Measurements from ENCODE around the gene SHC2.

Gene SHC2

DNA sequence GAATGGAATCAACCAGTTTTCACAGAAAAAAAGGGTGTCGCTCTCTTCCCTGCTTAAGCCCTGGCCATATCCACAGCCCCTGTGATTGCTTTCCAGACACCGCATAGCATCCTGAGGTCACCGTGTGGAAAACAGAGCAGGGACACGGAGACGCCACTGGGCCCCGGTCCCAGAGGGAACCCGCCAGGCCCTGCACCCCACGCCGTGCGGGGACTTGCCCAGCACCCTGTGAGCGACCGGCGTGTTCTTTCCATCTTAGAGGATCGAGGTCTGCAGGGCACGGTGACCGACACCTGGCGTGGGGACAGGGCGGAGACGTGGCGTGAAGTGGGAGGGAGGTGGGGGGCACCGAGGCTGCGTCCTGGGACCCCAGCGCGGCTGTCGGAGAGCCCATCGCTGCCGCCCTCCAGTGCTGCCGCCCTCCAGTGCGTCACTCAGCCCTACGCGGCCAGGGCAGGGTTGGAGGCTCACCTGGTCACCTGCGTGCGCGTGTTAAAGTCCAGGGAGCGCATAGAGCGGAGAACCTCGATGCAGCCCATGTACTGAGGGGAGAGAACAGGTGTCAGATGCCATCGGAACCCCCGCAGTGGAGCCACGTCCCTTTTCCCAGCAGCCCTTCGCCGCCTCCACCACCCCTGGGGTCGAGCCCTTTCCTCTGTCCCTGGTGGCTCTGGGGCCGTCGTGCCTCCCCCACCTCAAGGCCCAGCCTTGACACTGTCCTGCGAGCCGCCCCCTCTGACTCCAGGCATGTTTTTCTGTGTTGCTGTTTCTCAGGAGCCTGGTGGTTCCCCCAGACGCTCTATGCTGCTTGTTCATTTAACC lies 20.2 kb downstream of the SHC2 start:
- TF ChIP-seq ISL1 (CRISPR knock-in tag; IDR thresholded peaks at IDR 0.05) = no peak
- TF ChIP-seq SNAI2 (CRISPR knock-in tag; IDR thresholded peaks at IDR 0.05) = no peak
- no peak for TF ChIP-seq ZNF8 (CRISPR knock-in tag; IDR thresholded peaks at IDR 0.05)
- no peak for ATAC-seq

DNA sequence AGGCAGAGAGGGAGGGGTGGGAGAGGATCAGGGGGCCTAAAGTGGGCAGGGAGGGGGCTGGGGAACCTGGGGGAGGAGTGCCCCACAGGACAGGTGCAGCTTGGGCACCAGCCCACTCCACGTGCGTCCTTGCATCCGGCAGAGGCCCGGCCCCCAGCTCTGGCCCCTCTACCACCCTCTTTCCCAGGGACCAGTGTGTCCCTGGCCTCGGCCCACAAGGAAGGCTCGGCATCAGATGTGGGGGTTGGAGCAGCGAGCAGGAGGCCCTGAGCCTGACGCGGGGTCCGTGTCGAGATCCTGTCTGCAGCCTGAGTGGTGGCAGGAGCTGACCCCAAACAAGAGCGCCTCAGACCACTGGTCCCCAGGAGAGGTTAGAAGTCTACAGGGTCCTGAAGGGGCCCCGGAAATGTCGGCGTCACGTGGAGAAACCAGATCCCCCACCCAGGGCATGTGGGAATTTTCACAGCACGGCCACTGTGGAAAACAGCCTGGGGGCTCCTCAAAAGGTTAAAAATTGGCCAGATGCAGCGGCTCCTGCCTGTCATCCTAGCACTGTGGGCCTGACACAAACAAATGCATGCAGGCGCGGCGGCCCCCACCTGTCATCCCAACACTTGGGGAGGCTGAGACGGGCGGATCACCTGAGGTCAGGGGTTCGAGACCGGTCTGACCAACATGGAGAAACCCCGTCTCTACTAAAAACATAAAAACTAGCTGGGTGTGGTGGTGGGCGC lies 21.5 kb downstream of the SHC2 start:
- ATAC-seq = no peak
- no peak for TF ChIP-seq PPARA (CRISPR knock-in tag; IDR thresholded peaks at IDR 0.05; ENCODE audit: borderline replicate concordance)
- TF ChIP-seq ZC3H10 (CRISPR knock-in tag; IDR thresholded peaks at IDR 0.05) = no peak
- no peak for TF ChIP-seq ZFP30 (CRISPR knock-in tag; IDR thresholded peaks at IDR 0.05)
- no peak for TF ChIP-seq OSR1 (CRISPR knock-in tag; IDR thresholded peaks at IDR 0.05)
- TF ChIP-seq CSDC2 (CRISPR knock-in tag; IDR thresholded peaks at IDR 0.05) = no peak
- no peak for TF ChIP-seq PATZ1 (CRISPR knock-in tag; IDR thresholded peaks at IDR 0.05; ENCODE audit: borderline replicate concordance)
- no peak for TF ChIP-seq TSHZ2 (CRISPR knock-in tag; IDR thresholded peaks at IDR 0.05)

DNA sequence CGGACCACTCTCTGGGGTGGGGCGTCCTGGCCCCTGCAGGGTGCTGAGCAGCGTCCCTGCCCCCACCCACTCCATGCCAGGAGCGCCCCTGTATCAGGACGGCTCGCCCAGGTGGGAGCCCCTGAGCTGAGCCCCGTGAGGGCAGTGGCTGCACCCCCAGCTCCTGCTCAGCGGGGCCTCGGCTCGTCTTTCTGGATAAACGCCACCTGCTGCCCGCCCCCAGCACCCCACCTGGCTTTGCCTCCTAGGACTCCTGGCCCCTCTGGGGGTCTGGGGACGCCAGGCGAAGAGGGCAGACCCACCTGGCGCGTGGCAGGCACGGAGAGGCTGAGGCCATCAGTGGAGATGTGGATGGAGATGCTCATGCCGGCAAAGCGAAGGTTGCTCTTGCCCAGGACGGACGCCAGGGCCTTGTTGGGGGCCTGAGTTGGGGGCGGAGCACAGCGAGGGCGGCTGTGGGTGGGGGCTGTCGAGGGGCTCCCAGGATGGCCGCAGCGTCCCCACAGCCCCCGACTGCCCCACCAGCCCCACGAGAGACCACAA lies 22.3 kb downstream of the SHC2 start:
- no peak for ATAC-seq
- TF ChIP-seq TOX (CRISPR knock-in tag; IDR thresholded peaks at IDR 0.05; ENCODE audit: borderline replicate concordance) = no peak
- no peak for TF ChIP-seq ISL1 (CRISPR knock-in tag; IDR thresholded peaks at IDR 0.05)
- TF ChIP-seq TCF4 (CRISPR knock-in tag; IDR thresholded peaks at IDR 0.05; ENCODE audit: borderline replicate concordance) = no peak
- TF ChIP-seq PATZ1 (CRISPR knock-in tag; IDR thresholded peaks at IDR 0.05; ENCODE audit: borderline replicate concordance) = no peak
- TF ChIP-seq RARB (CRISPR knock-in tag; IDR thresholded peaks at IDR 0.05) = no peak
- TF ChIP-seq, protein P1, sequence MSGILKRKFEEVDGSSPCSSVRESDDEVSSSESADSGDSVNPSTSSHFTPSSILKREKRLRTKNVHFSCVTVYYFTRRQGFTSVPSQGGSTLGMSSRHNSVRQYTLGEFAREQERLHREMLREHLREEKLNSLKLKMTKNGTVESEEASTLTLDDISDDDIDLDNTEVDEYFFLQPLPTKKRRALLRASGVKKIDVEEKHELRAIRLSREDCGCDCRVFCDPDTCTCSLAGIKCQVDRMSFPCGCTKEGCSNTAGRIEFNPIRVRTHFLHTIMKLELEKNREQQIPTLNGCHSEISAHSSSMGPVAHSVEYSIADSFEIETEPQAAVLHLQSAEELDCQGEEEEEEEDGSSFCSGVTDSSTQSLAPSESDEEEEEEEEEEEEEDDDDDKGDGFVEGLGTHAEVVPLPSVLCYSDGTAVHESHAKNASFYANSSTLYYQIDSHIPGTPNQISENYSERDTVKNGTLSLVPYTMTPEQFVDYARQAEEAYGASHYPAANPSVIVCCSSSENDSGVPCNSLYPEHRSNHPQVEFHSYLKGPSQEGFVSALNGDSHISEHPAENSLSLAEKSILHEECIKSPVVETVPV (CRISPR knock-in tag; IDR thresholded peaks at IDR 0.05) = no peak
- no peak for TF ChIP-seq POU6F1 (CRISPR knock-in tag; IDR thresholded peaks at IDR 0.05; ENCODE audit: borderline replicate concordance, low read depth)
- TF ChIP-seq CSDC2 (CRISPR knock-in tag; IDR thresholded peaks at IDR 0.05) = no peak
- no peak for TF ChIP-seq SNAI2 (CRISPR knock-in tag; IDR thresholded peaks at IDR 0.05)
- no peak for TF ChIP-seq OSR1 (CRISPR knock-in tag; IDR thresholded peaks at IDR 0.05)
- TF ChIP-seq BACH2 (CRISPR knock-in tag; IDR thresholded peaks at IDR 0.05; ENCODE audit: borderline replicate concordance) = no peak
- no peak for TF ChIP-seq ZNF70 (CRISPR knock-in tag; IDR thresholded peaks at IDR 0.05)
- TF ChIP-seq ZNF565 (CRISPR knock-in tag; conservative IDR thresholded peaks at IDR 0.05; ENCODE audit: low read depth) = no peak
- TF ChIP-seq CREB5 (CRISPR knock-in tag; IDR thresholded peaks at IDR 0.05; ENCODE audit: low read depth) = no peak
- no peak for TF ChIP-seq ESRRG (CRISPR knock-in tag; IDR thresholded peaks at IDR 0.05)
- no peak for TF ChIP-seq ZC3H10 (CRISPR knock-in tag; IDR thresholded peaks at IDR 0.05)
- TF ChIP-seq ARNTL (CRISPR knock-in tag; IDR thresholded peaks at IDR 0.05; ENCODE audit: borderline replicate concordance, low read depth) = no peak
- TF ChIP-seq TSHZ2 (CRISPR knock-in tag; IDR thresholded peaks at IDR 0.05) = no peak
- TF ChIP-seq PPARA (CRISPR knock-in tag; IDR thresholded peaks at IDR 0.05; ENCODE audit: borderline replicate concordance) = no peak

All from SK-N-SH treated with all-trans-retinoic acid at 6 μM for 48 hours (cell line).